ENCODE data around the gene ORAI1.
"Not testable (repeated sequence)": the region's sequence is repeated elsewhere in the genome, so short reads cannot be mapped to it uniquely, and the experiment has no call there.

ORAI1 gene

GRCh38 chr12:121651320-121651719 lies 25.0 kb downstream of the ORAI1 start:
- no peak for DNase-seq

GRCh38 chr12:121652767-121653497 lies 26.6 kb downstream of the ORAI1 start:
- no peak for DNase-seq

- no peak for DNase-seq
These were observed 27.7 kb downstream of the ORAI1 start for GRCh38 chr12:121653999-121654398.

- no peak for DNase-seq
These were observed 29.8 kb downstream of the ORAI1 start for GRCh38 chr12:121656122-121656521.

- DNase-seq, result no peak
These were observed 31.1 kb downstream of the ORAI1 start for GRCh38 chr12:121657305-121658008.

GRCh38 chr12:121661353-121662105 lies 35.2 kb downstream of the ORAI1 start:
- not testable (repeated sequence) for DNase-seq

GRCh38 chr12:121663610-121663929 lies 37.2 kb downstream of the ORAI1 start:
- DNase-seq, result no peak

- not testable (repeated sequence) for DNase-seq
These were observed 40.5 kb downstream of the ORAI1 start for GRCh38 chr12:121666829-121667228.

GRCh38 chr12:121668750-121669520 lies 42.6 kb downstream of the ORAI1 start:
- DNase-seq, result peak; percentile 22

- DNase-seq, result no peak
These were observed 43.2 kb downstream of the ORAI1 start, which contains the start of gene MORN3 for GRCh38 chr12:121669521-121669900. Gene MORN3, minus strand, starts transcription at chr12:121669654. Its CDS starts 171 bp downstream, at chr12:121669483.

GRCh38 chr12:121673013-121673511 lies 46.7 kb downstream of the ORAI1 start:
- DNase-seq, result no peak

GRCh38 chr12:121676190-121676589 lies 49.9 kb downstream of the ORAI1 start:
- DNase-seq, result no peak

- no peak for DNase-seq
These were observed 52.0 kb downstream of the ORAI1 start for GRCh38 chr12:121678305-121678704.

GRCh38 chr12:121678716-121679300 lies 52.5 kb downstream of the ORAI1 start:
- no peak for DNase-seq

GRCh38 chr12:121679661-121680197 lies 53.4 kb downstream of the ORAI1 start:
- not testable (repeated sequence) for DNase-seq

GRCh38 chr12:121688966-121689365 lies 62.6 kb downstream of the ORAI1 start:
- no peak for DNase-seq

GRCh38 chr12:121689430-121689829 lies 63.1 kb downstream of the ORAI1 start:
- DNase-seq, result no peak

Measured in NCI-H2227 treated with DMSO at 0.1 percent for 48 hours (cell line).